Adrenal gland (tissue), 12 donors: Measurements from ENCODE around the gene DIPK1B. TPM values are rescaled to one million over a fixed set of nuclear protein-coding genes. Genes with fewer than 3 reads are reported as not detected.

Experiments
- DNase-seq, 7 donors: peaks; one replicate each; pipeline ENCODE4 v3.0.0-alpha.2; 2019 to 2020
- H3K27ac ChIP-seq, 5 donors: fragments of 200-600 bp; sonication (generic) in 4 of 5; 1 replicate in 3 of 5; 2 replicates in 2 of 5; pipeline versions ENCODE4 v1.5.1 to v1.8.0; 2016 to 2020; ENCODE audit warnings: mild to moderate bottlenecking in 1 of 5
- H3K27me3 ChIP-seq: fragments of 200-600 bp; 2 replicates; pipeline ENCODE4 v1.8.0; 2021
- H3K36me3 ChIP-seq, 2 donors: fragments of 200-600 bp; replicated peaks in 1 of 2; 1 replicate in 1 of 2; 2 replicates in 1 of 2; pipeline versions ENCODE4 v1.5.1 to v1.8.0; 2018 to 2022
- H3K4me1 ChIP-seq, 2 donors: fragments of 200-600 bp; replicated peaks in 1 of 2; 1 replicate in 1 of 2; 2 replicates in 1 of 2; pipeline versions ENCODE4 v1.5.1 to v1.8.0; 2018 to 2021
- H3K4me3 ChIP-seq, 4 donors: fragments of 200-600 bp; sonication (generic) in 3 of 4; one replicate each; pipeline ENCODE4 v1.5.1; 2016 to 2018
- H3K9me3 ChIP-seq, 3 donors: fragments of 200-600 bp; sonication (generic) in 1 of 3; replicated peaks in 1 of 3; 1 replicate in 2 of 3; 2 replicates in 1 of 3; pipeline versions ENCODE4 v1.5.1 to v1.8.0; 2016 to 2021
- CTCF ChIP-seq, 6 experiments: fragments of 450-650 bp in 4 of 6; fragments of 200-600 bp in 2 of 6; sonication (generic) in 1 of 6; IDR thresholded peaks; 1 replicate in 5 of 6; 2 replicates in 1 of 6; pipeline versions ENCODE4 v1.5.1 to v1.8.0; 2016 to 2021; ENCODE audit warnings: antibody characterized with exemption in 6 of 6, mild to moderate bottlenecking in 2 of 6, moderate library complexity in 1 of 6
- POLR2A ChIP-seq, 2 donors: fragments of 450-650 bp; IDR thresholded peaks; one replicate each; pipeline ENCODE4 v1.6.1; 2017; ENCODE audit warnings: antibody characterized with exemption in 2 of 2, mild to moderate bottlenecking in 2 of 2, moderate library complexity in 1 of 2
- WGBS, 4 donors: extraction: QIAGEN DNeasy Blood & Tissue Kit in 2 of 4; methylation state at CpG; one replicate each; pipeline versions ENCODE4 v1.1.5 to v1.1.7; 2013 to 2017; 5-methylcytosine and 5-hydroxymethylcytosine counted together
- intact Hi-C, 2 donors: fragments of 100-400 bp; cut with DNase I; formaldehyde crosslinking; loops; one replicate each; pipeline versions ENCODE4 v1.14.1 to v1.15.0; 2022 to 2023
- polyA plus RNA-seq, 3 donors: library from polyadenylated mRNA; stranded (reverse); fragments of 200-250 nt in 2 of 3; fragments of 350-450 nt in 1 of 3; fragmentation: Illumina TruSeq in 1 of 3; extraction: RNeasy Lipid Tissue Mini Kit (QIAGEN cat#74804) in 1 of 3; gene quantifications; one replicate each; pipeline ENCODE4 v1.2.3, GENCODE V29; 2013 to 2014
- total RNA-seq, 9 donors: library from RNA; depleted of rRNA in 4 of 9; stranded (reverse); fragments of >200 nt in 4 of 9; fragments of 120-200 nt in 1 of 9; fragmentation: NEBNext Ultra II Directional in 1 of 9; extraction: Animal tissue kit (Norgen Biotek cat#: 25700) in 1 of 9; gene quantifications; one replicate each; pipeline versions ENCODE4 v1.1.0 to v1.2.4, GENCODE V29; 2013 to 2023
- donor health status: healthy with polysubstance abuse.
- donor health status: Bipolar disorder and iron deficiency.
- donor health status: DM: yes; HTN: yes; CAD: no.
- donor health status: DM: no; HTN: no; CAD: no.
- donor health status: DM: no; HTN: no; CAD: no.
- donor health status: DM: yes; HTN: yes; CAD: no.

Gene DIPK1B
- total and polyA plus RNA-seq, 12 donors, result 1.4 to 19.2 (median 8.3) TPM

GRCh38 chr9:136740069-136740468 lies 27.7 kb downstream of the DIPK1B start:
- no peaks in the 10 kb centered on the region for H3K36me3 ChIP-seq
- H3K27me3 ChIP-seq, result peaks cover 24% of the 10 kb centered on the region
- intact Hi-C loops, result no loop called here
- no peak overlapping the region for H3K4me3 ChIP-seq
- H3K27ac ChIP-seq, result no peak overlapping the region
- 79 to 90% (median 84%) methylated on average over 5 to 11 of the region's 11 CpGs for WGBS, 4 donors
- TF ChIP-seq POLR2A (IDR thresholded peaks at IDR 0.05) (no peak), CTCF (IDR thresholded peaks at IDR 0.05) (no peak)
- H3K4me1 ChIP-seq, result peaks cover 0 to 6% of the 10 kb centered on the region in 2 donors
- H3K9me3 ChIP-seq, result no peaks in the 10 kb centered on the region
- no peak for DNase-seq

- intact Hi-C loops, result no loop called here
- 74 to 84% (median 77%) methylated on average over 11 to 16 of the region's 16 CpGs for WGBS, 4 donors
- no peak for DNase-seq
- TF ChIP-seq POLR2A (IDR thresholded peaks at IDR 0.05) (no peak), CTCF (IDR thresholded peaks at IDR 0.05) (no peak)
- Histone ChIP-seq H3K27ac (no peak overlapping the region), H3K4me1 (peaks cover 0 to 6% of the 10 kb centered on the region in 2 donors), H3K4me3 (no peak overlapping the region), H3K27me3 (peaks cover 24% of the 10 kb centered on the region), H3K36me3 (no peaks in the 10 kb centered on the region), H3K9me3 (no peaks in the 10 kb centered on the region)
Observed at GRCh38 chr9:136740491-136740890, 28.1 kb downstream of the DIPK1B start.

- Histone ChIP-seq H3K4me1 (peaks cover 0 to 6% of the 10 kb centered on the region in 2 donors), H3K27me3 (peaks cover 24% of the 10 kb centered on the region), H3K9me3 (no peaks in the 10 kb centered on the region), H3K27ac (no peak overlapping the region), H3K36me3 (no peaks in the 10 kb centered on the region), H3K4me3 (no peak overlapping the region)
- TF ChIP-seq POLR2A (IDR thresholded peaks at IDR 0.05) (no peak), CTCF (IDR thresholded peaks at IDR 0.05) (no peak)
- peak in 6 of 7 donors; percentile 53 to 63 (median 56) for DNase-seq
- 15 to 39% (median 18%) methylated on average over 5 to 37 of the region's 37 CpGs for WGBS, 4 donors
- intact Hi-C loops, result no loop called here
Observed at GRCh38 chr9:136740971-136741882, 28.9 kb downstream of the DIPK1B start.

DNA sequence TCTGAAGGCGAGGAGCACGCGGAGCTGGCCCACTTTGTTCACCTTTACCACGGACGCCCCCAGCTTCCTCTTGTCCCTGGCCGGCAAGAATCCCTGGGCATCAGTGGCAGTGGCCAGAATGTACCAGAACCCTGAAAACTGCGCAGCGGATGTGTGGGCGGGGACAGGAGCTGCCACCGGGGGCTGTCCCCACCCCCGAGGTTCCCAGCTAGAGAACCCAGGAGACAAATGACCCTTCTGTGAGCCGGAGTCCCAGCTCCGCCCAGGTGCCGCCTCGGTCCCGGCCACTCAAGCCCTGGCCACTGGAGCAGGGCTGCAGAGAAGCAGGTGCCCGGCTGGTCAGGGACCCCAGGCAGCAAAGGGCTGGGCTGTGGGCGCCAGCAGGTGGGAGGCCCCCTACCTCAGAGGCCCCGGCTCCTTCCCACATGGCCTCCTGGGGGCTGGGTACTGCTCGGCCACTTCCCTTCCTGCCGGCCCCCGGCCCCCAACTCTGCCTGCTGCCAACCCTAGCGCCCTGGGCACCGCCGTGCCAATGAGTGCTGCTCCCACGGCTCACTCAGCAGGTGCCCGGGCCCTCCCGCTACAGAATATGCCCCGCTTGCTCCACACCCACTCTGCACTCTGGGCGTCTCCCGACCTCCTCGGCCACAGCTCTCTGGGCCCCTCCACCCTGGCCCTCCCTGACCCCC lies 29.7 kb downstream of the DIPK1B start:
- 20 to 37% (median 32%) methylated on average over 10 to 32 of the region's 32 CpGs for WGBS, 4 donors
- Histone ChIP-seq H3K36me3 (no peaks in the 10 kb centered on the region), H3K4me1 (peaks cover 0 to 6% of the 10 kb centered on the region in 2 donors), H3K27ac (no peak overlapping the region), H3K9me3 (no peaks in the 10 kb centered on the region), H3K4me3 (no peak overlapping the region), H3K27me3 (peaks cover 24% of the 10 kb centered on the region)
- TF ChIP-seq POLR2A (IDR thresholded peaks at IDR 0.05) (no peak), CTCF (IDR thresholded peaks at IDR 0.05) (no peak)
- no peak for DNase-seq
- intact Hi-C loops, result no loop called here
